HT1080 (cell line): ENCODE results near the gene PCMTD2. TPM values are rescaled to one million over a fixed set of nuclear protein-coding genes. Genes with fewer than 3 reads are reported as not detected.

ENCODE experiments used
- DNase-seq: peaks from one replicate; pipeline ENCODE4 v3.0.0-alpha.2; 2015; ENCODE audit warnings: low read depth
- total RNA-seq: library from RNA; depleted of rRNA; stranded (reverse); fragments of >200 nt; shearing (Covaris generic); gene quantifications from 2 replicates; pipeline ENCODE4 v1.2.3, GENCODE V29; 2014

The PCMTD2 gene
- total RNA-seq, 1 experiment from 2014 or later = 11.7 TPM

- no peak for DNase-seq
Measured at GRCh38 chr20:64254571-64255360, 782 bp upstream of the PCMTD2 start.

- DNase-seq = no peak
Measured at GRCh38 chr20:64256282-64256935, 861 bp downstream of the PCMTD2 start.

GRCh38 chr20:64257107-64257757, 1.7 kb downstream of the PCMTD2 start:
- DNase-seq = no peak

- no peak for DNase-seq
Measured at GRCh38 chr20:64258071-64258823, 2.7 kb downstream of the PCMTD2 start.

GRCh38 chr20:64260239-64260638, 4.7 kb downstream of the PCMTD2 start:
- DNase-seq = no peak

GRCh38 chr20:64261138-64261537, 5.6 kb downstream of the PCMTD2 start:
- DNase-seq = no peak

GRCh38 chr20:64264091-64264490, 8.5 kb downstream of the PCMTD2 start:
- no peak for DNase-seq

- no peak for DNase-seq
Measured at GRCh38 chr20:64265201-64265600, 9.7 kb downstream of the PCMTD2 start.

GRCh38 chr20:64266988-64267387, 11.4 kb downstream of the PCMTD2 start:
- DNase-seq = no peak

- no peak for DNase-seq
Measured at GRCh38 chr20:64268174-64268573, 12.6 kb downstream of the PCMTD2 start.

- DNase-seq = no peak
Measured at GRCh38 chr20:64269604-64270411, 14.3 kb downstream of the PCMTD2 start.

GRCh38 chr20:64271636-64272035, 16.1 kb downstream of the PCMTD2 start:
- DNase-seq = no peak

- DNase-seq = no peak
Measured at GRCh38 chr20:64273109-64273508, 17.6 kb downstream of the PCMTD2 start.

- no peak for DNase-seq
Measured at GRCh38 chr20:64276817-64277216, 21.3 kb downstream of the PCMTD2 start.

- DNase-seq = no peak
Measured at GRCh38 chr20:64277571-64278316, 22.2 kb downstream of the PCMTD2 start.

- DNase-seq = no peak
Measured at GRCh38 chr20:64278317-64278681, 22.8 kb downstream of the PCMTD2 start.

- DNase-seq = no peak
Measured at GRCh38 chr20:64279826-64280459, 24.4 kb downstream of the PCMTD2 start.

- no peak for DNase-seq
Measured at GRCh38 chr20:64280460-64280843, 24.9 kb downstream of the PCMTD2 start.

GRCh38 chr20:64283646-64284045, 28.1 kb downstream of the PCMTD2 start:
- DNase-seq = no peak
